Neuron (in vitro differentiated cells): ENCODE data around the gene TBX18.

ENCODE experiments used
- H2AFZ ChIP-seq: one replicate; pipeline ENCODE4 v1.6.1; 2013; ENCODE audit warnings: low read depth, mild to moderate bottlenecking, inconsistent platforms, low read length, moderate library complexity
- H3K27me3 ChIP-seq: one replicate; pipeline ENCODE4 v1.6.1; 2013; ENCODE audit warnings: low read length; ENCODE audit not compliant: insufficient read depth
- H3K36me3 ChIP-seq: one replicate; pipeline ENCODE4 v1.6.1; 2013; ENCODE audit warnings: low read length; ENCODE audit not compliant: insufficient read depth
- H3K4me1 ChIP-seq: one replicate; pipeline ENCODE4 v1.6.1; 2013; ENCODE audit warnings: low read length; ENCODE audit not compliant: insufficient read depth
- H3K4me3 ChIP-seq: 2 replicates; pipeline ENCODE4 v1.5.1; 2013; ENCODE audit warnings: mild to moderate bottlenecking, low read length, moderate library complexity
- H3K9me3 ChIP-seq: one replicate; pipeline ENCODE4 v1.6.1; 2013; ENCODE audit warnings: low read length

Gene TBX18

GRCh38 chr6:84769306-84769705 lies 4.9 kb upstream of the TBX18 start:
- Histone ChIP-seq H3K27me3 (peaks cover 92% of the 10 kb centered on the region), H3K4me3 (no peak overlapping the region), H3K36me3 (no peaks in the 10 kb centered on the region), H3K4me1 (no peaks in the 10 kb centered on the region), H2AFZ (no peak overlapping the region), H3K9me3 (peaks cover 8% of the 10 kb centered on the region)

- H2AFZ ChIP-seq: no peak overlapping the region
- peaks cover 1% of the 10 kb centered on the region for H3K4me1 ChIP-seq
- H3K36me3 ChIP-seq: no peaks in the 10 kb centered on the region
- peaks cover 88% of the 10 kb centered on the region for H3K27me3 ChIP-seq
- no peak overlapping the region for H3K4me3 ChIP-seq
- peaks cover 8% of the 10 kb centered on the region for H3K9me3 ChIP-seq
Measured at GRCh38 chr6:84768442-84769174, 4.2 kb upstream of the TBX18 start.

- Histone ChIP-seq H3K4me3 (no peak overlapping the region), H3K27me3 (peaks cover 88% of the 10 kb centered on the region), H3K36me3 (no peaks in the 10 kb centered on the region), H2AFZ (no peak overlapping the region), H3K9me3 (peaks cover 8% of the 10 kb centered on the region), H3K4me1 (peaks cover 3% of the 10 kb centered on the region)
Measured at GRCh38 chr6:84767526-84768201, 3.3 kb upstream of the TBX18 start.

GRCh38 chr6:84766799-84767525 lies 2.6 kb upstream of the TBX18 start:
- H3K36me3 ChIP-seq: no peaks in the 10 kb centered on the region
- H3K27me3 ChIP-seq: peaks cover 88% of the 10 kb centered on the region
- peaks cover 3% of the 10 kb centered on the region for H3K4me1 ChIP-seq
- peaks cover 8% of the 10 kb centered on the region for H3K9me3 ChIP-seq
- no peak overlapping the region for H3K4me3 ChIP-seq
- H2AFZ ChIP-seq: no peak overlapping the region

GRCh38 chr6:84766118-84766798 lies 1.9 kb upstream of the TBX18 start:
- H3K4me1 ChIP-seq: peaks cover 3% of the 10 kb centered on the region
- no peak overlapping the region for H3K4me3 ChIP-seq
- H3K36me3 ChIP-seq: no peaks in the 10 kb centered on the region
- H3K9me3 ChIP-seq: peaks cover 8% of the 10 kb centered on the region
- peaks cover 87% of the 10 kb centered on the region for H3K27me3 ChIP-seq
- H2AFZ ChIP-seq: no peak overlapping the region

- Histone ChIP-seq H3K27me3 (peaks cover 77% of the 10 kb centered on the region), H3K4me1 (peaks cover 3% of the 10 kb centered on the region), H2AFZ (peak overlapping the region; percentile 81), H3K4me3 (peak overlapping the region; percentile 53), H3K36me3 (no peaks in the 10 kb centered on the region), H3K9me3 (peaks cover 8% of the 10 kb centered on the region)
Measured at GRCh38 chr6:84763886-84764331, 489 bp downstream of the TBX18 start.

GRCh38 chr6:84763003-84763885 lies 1.2 kb downstream of the TBX18 start:
- peaks cover 8% of the 10 kb centered on the region for H3K9me3 ChIP-seq
- peaks cover 3% of the 10 kb centered on the region for H3K4me1 ChIP-seq
- H3K36me3 ChIP-seq: no peaks in the 10 kb centered on the region
- H3K4me3 ChIP-seq: peak overlapping the region; percentile 53
- peaks cover 70% of the 10 kb centered on the region for H3K27me3 ChIP-seq
- H2AFZ ChIP-seq: peak overlapping the region; percentile 80

GRCh38 chr6:84762220-84763002 lies 2.0 kb downstream of the TBX18 start:
- H3K36me3 ChIP-seq: no peaks in the 10 kb centered on the region
- peaks cover 8% of the 10 kb centered on the region for H3K9me3 ChIP-seq
- peaks cover 3% of the 10 kb centered on the region for H3K4me1 ChIP-seq
- peaks cover 65% of the 10 kb centered on the region for H3K27me3 ChIP-seq
- no peak overlapping the region for H3K4me3 ChIP-seq
- H2AFZ ChIP-seq: no peak overlapping the region

GRCh38 chr6:84758486-84758885 lies 5.9 kb downstream of the TBX18 start:
- H3K36me3 ChIP-seq: no peaks in the 10 kb centered on the region
- peaks cover 33% of the 10 kb centered on the region for H3K27me3 ChIP-seq
- H3K9me3 ChIP-seq: no peaks in the 10 kb centered on the region
- H3K4me3 ChIP-seq: no peak overlapping the region
- peaks cover under 1% of the 10 kb centered on the region for H3K4me1 ChIP-seq
- no peak overlapping the region for H2AFZ ChIP-seq

- H3K27me3 ChIP-seq: peaks cover 17% of the 10 kb centered on the region
- no peak overlapping the region for H3K4me3 ChIP-seq
- no peaks in the 10 kb centered on the region for H3K36me3 ChIP-seq
- H3K4me1 ChIP-seq: no peaks in the 10 kb centered on the region
- no peaks in the 10 kb centered on the region for H3K9me3 ChIP-seq
- H2AFZ ChIP-seq: no peak overlapping the region
Measured at GRCh38 chr6:84756877-84757276, 7.5 kb downstream of the TBX18 start.

- H3K36me3 ChIP-seq: no peaks in the 10 kb centered on the region
- no peaks in the 10 kb centered on the region for H3K4me1 ChIP-seq
- peaks cover 14% of the 10 kb centered on the region for H3K27me3 ChIP-seq
- H3K4me3 ChIP-seq: no peak overlapping the region
- no peaks in the 10 kb centered on the region for H3K9me3 ChIP-seq
- no peak overlapping the region for H2AFZ ChIP-seq
Measured at GRCh38 chr6:84756466-84756865, 7.9 kb downstream of the TBX18 start.
